OCI-LY3 (cell line): ENCODE results near the gene KLHDC9.
"Not testable (repeated sequence)": the region's sequence is repeated elsewhere in the genome, so short reads cannot be mapped to it uniquely, and the experiment has no call there.

ENCODE experiments used
- H2AFZ ChIP-seq: fragments of 200-600, 300-600 bp; shearing (Covaris generic); 2 replicates; pipeline ENCODE4 v1.6.0; 2014; ENCODE audit warnings: antibody characterized with exemption, low read depth, low read length
- H3K27ac ChIP-seq: fragments of 200-600, 300-600 bp; sonication (generic); 2 replicates; pipeline ENCODE4 v1.5.1; 2014; ENCODE audit warnings: mild to moderate bottlenecking, low read length, moderate library complexity, mixed read lengths
- H3K27me3 ChIP-seq: fragments of 200-600, 300-600 bp; sonication (generic); 2 replicates; pipeline ENCODE4 v1.6.1; 2014; ENCODE audit warnings: low read depth, low read length, mixed read lengths
- H3K36me3 ChIP-seq: fragments of 200-600, 300-600 bp; sonication (generic); replicated peaks from 2 replicates; pipeline ENCODE3; 2014; ENCODE audit warnings: low read depth, low read length, mixed read lengths
- H3K4me1 ChIP-seq: fragments of 300-600, 200-600 bp; sonication (generic); 2 replicates; pipeline ENCODE4 v1.6.1; 2014; ENCODE audit warnings: low read length, mixed read lengths
- H3K4me2 ChIP-seq: fragments of 200-600, 300-600 bp; sonication (generic); 2 replicates; pipeline ENCODE4 v1.6.1; 2014; ENCODE audit warnings: low read length, mixed read lengths
- H3K4me3 ChIP-seq: fragments of 300-600, 200-600 bp; sonication (generic); 2 replicates; pipeline ENCODE4 v1.5.1; 2014; ENCODE audit warnings: antibody characterized with exemption, mild to moderate bottlenecking, low read length, moderate library complexity
- H3K79me2 ChIP-seq: fragments of 300-600, 200-600 bp; shearing (Covaris generic); 2 replicates; pipeline ENCODE4 v1.6.1; 2014; ENCODE audit warnings: mild to moderate bottlenecking, low read length, mixed read lengths
- H3K9ac ChIP-seq: fragments of 300-600, 200-600 bp; shearing (Covaris generic); 2 replicates; pipeline ENCODE4 v1.6.0; 2014; ENCODE audit warnings: mild to moderate bottlenecking, low read length, moderate library complexity
- H3K9me3 ChIP-seq: fragments of 200-600, 300-600 bp; shearing (Covaris generic); 2 replicates; pipeline ENCODE4 v1.6.1; 2014; ENCODE audit warnings: low read length, mixed read lengths; ENCODE audit not compliant: insufficient read depth
- H4K20me1 ChIP-seq: fragments of 200-600, 300-600 bp; sonication (generic); 2 replicates; pipeline ENCODE4 v1.6.1; 2016; ENCODE audit warnings: low read length, mixed read lengths; ENCODE audit not compliant: insufficient read depth
- CTCF ChIP-seq: fragments of 200-600, 300-600 bp; sonication (generic); IDR thresholded peaks from 2 replicates; pipeline ENCODE4 v1.5.1; 2014; ENCODE audit warnings: antibody characterized with exemption, low read length, low read depth
- EZH2phosphoT487 ChIP-seq: fragments of 200-600 bp; shearing (Covaris generic); IDR thresholded peaks from 2 replicates; pipeline ENCODE4 v1.6.1; 2018; ENCODE audit warnings: antibody characterized with exemption, mixed run types, low read depth

Gene KLHDC9

GRCh38 chr1:161113915-161114314 lies 15.8 kb downstream of the KLHDC9 start:
- peaks cover 42% of the 10 kb centered on the region for H4K20me1 ChIP-seq
- peaks cover 100% of the 10 kb centered on the region for H3K79me2 ChIP-seq
- no peaks in the 10 kb centered on the region for H3K27me3 ChIP-seq
- H3K9me3 ChIP-seq, result no peaks in the 10 kb centered on the region
- no peak overlapping the region for H3K4me3 ChIP-seq
- no peak overlapping the region for H2AFZ ChIP-seq
- H3K27ac ChIP-seq, result no peak overlapping the region
- no peak overlapping the region for H3K9ac ChIP-seq
- peaks cover 24% of the 10 kb centered on the region for H3K4me1 ChIP-seq
- H3K4me2 ChIP-seq, result no peak overlapping the region
- peaks cover 16% of the 10 kb centered on the region for H3K36me3 ChIP-seq
- TF ChIP-seq EZH2phosphoT487 (no peak), CTCF (no peak)

GRCh38 chr1:161114556-161114955 lies 16.4 kb downstream of the KLHDC9 start:
- TF ChIP-seq EZH2phosphoT487, result no peak
- no peak for TF ChIP-seq CTCF
- Histone ChIP-seq H3K27ac (no peak overlapping the region), H3K9me3 (no peaks in the 10 kb centered on the region), H3K27me3 (no peaks in the 10 kb centered on the region), H3K79me2 (peaks cover 98% of the 10 kb centered on the region), H3K4me2 (no peak overlapping the region), H3K9ac (no peak overlapping the region), H4K20me1 (peaks cover 42% of the 10 kb centered on the region), H3K4me1 (peaks cover 31% of the 10 kb centered on the region), H2AFZ (no peak overlapping the region), H3K36me3 (peaks cover 13% of the 10 kb centered on the region), H3K4me3 (no peak overlapping the region)

GRCh38 chr1:161115132-161115711 lies 17.1 kb downstream of the KLHDC9 start:
- Histone ChIP-seq H3K4me2 (no peak overlapping the region), H3K27me3 (no peaks in the 10 kb centered on the region), H2AFZ (no peak overlapping the region), H3K79me2 (peaks cover 92% of the 10 kb centered on the region), H3K9ac (no peak overlapping the region), H3K27ac (no peak overlapping the region), H3K36me3 (peaks cover 17% of the 10 kb centered on the region), H3K4me1 (peaks cover 36% of the 10 kb centered on the region), H3K4me3 (no peak overlapping the region), H3K9me3 (no peaks in the 10 kb centered on the region), H4K20me1 (peaks cover 42% of the 10 kb centered on the region)
- TF ChIP-seq EZH2phosphoT487 (no peak), CTCF (no peak)

- not testable (repeated sequence) for H2AFZ ChIP-seq, H3K27ac ChIP-seq, H3K9me3 ChIP-seq, H3K9ac ChIP-seq, H3K27me3 ChIP-seq, H3K4me2 ChIP-seq, H3K4me3 ChIP-seq
- H4K20me1 ChIP-seq, result peaks cover 42% of the 10 kb centered on the region
- H3K4me1 ChIP-seq, result peaks cover 36% of the 10 kb centered on the region
- peaks cover 85% of the 10 kb centered on the region for H3K79me2 ChIP-seq
- peaks cover 24% of the 10 kb centered on the region for H3K36me3 ChIP-seq
Observed at GRCh38 chr1:161115961-161116360, 17.8 kb downstream of the KLHDC9 start.
